K562 (cell line): ENCODE results near the gene NEB.

Experiments used
- BRCA1 ChIP-seq, 2 experiments: fragments of 450-650 bp in 1 of 2; sonication (generic) in 1 of 2; formaldehyde crosslinking in 1 of 2; IDR thresholded peaks; 2 replicates each; pipeline versions ENCODE4 v1.5.0 to v1.6.1; 2017 to 2020; ENCODE audit warnings: mild to moderate bottlenecking in 1 of 2, missing genetic modification reagents in 1 of 2
- EGR1 ChIP-seq: fragments of 450-650 bp; conservative IDR thresholded peaks from 2 replicates; pipeline ENCODE4 v1.6.1; 2017; ENCODE audit warnings: mild to moderate bottlenecking
- FOXK1 ChIP-seq: sonication (generic); formaldehyde crosslinking; IDR thresholded peaks from 2 replicates; pipeline ENCODE4 v1.8.0; 2022; ENCODE audit warnings: missing genetic modification reagents, mild to moderate bottlenecking, borderline replicate concordance
- HNRNPLL ChIP-seq: fragments of 200-400 bp; formaldehyde crosslinking; IDR thresholded peaks from 2 replicates; pipeline ENCODE4 v1.6.1; 2017; ENCODE audit warnings: low read length, low read depth, mild to moderate bottlenecking; ENCODE audit not compliant: poor library complexity, severe bottlenecking
- POLR2A ChIP-seq: fragments of 450-650 bp; conservative IDR thresholded peaks from 2 replicates; pipeline ENCODE4 v1.6.1; 2016
- SAP30 ChIP-seq: fragments of 200-600 bp; sonication (generic); IDR thresholded peaks from 2 replicates; pipeline ENCODE4 v1.6.1; 2012; ENCODE audit warnings: borderline replicate concordance, low read depth, mild to moderate bottlenecking, moderate library complexity, low read length, control low read depth, inconsistent platforms; ENCODE audit not compliant: insufficient read depth, poor library complexity, severe bottlenecking

GRCh38 chr2:151729415-151729811, 4.9 kb downstream of the NEB start:
- TF ChIP-seq BRCA1 (IDR thresholded peaks at IDR 0.05) (no peak), BRCA1 (CRISPR knock-in tag; IDR thresholded peaks at IDR 0.05) (no peak), SAP30 (no peak), POLR2A (no peak), FOXK1 (CRISPR knock-in tag) (no peak), HNRNPLL (no peak), EGR1 (no peak)
